ENCODE measurements around the gene CLCN4. TPM values are rescaled to one million over a fixed set of nuclear protein-coding genes. Genes with fewer than 3 reads are reported as not detected.

The CLCN4 gene
- total RNA-seq, 1 donor from 2014 or later = 1.2 TPM

DNA sequence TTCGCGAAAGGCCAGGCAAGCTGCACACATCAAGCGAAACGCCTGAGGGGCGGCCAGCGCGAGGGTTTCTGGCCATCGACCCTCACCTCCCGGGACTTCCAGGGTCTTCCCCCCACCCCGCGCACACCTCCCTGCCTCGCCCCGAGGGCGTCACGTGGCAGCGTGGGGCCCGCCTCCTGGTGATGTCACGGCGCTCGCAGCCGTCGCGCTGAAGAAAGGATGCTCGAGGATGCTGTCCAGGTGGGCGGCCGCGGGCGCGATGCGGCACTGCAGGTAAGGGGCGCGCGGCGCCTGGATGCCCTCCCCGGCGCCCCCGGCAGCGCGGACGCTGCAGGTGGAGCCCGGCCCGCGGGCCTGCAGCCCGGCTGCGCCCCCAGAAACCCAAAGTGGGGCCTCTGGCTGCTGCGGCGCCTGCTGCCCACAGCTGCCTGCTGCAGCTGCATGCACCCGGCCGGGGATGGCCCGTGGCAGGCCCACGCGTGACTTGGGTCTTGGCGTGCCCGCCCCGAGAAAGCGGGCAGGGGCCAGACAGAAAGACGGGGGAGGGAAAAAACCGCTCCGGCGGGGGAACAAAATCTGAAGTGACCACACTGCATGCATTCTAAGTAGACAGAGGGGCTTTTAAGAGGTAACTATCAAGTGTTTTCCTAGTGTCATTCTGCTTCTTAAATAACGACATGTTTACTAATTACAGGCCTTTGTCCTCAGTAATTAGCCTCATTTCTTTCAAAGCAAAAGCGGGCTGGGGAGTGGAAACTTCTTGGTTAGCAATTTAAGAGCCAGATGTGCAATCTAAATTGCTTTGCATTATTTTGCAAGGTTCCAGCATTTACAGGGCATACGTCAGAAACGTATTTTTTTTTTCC lies 1.7 kb downstream of the CLCN4 start:
- Histone ChIP-seq H3K4me3 (peak overlapping the region; percentile 21 to 28), H3K27ac (no peak overlapping the region), H3K4me1 (no peaks in the 10 kb centered on the region), H3K36me3 (no peaks in the 10 kb centered on the region), H3K27me3 (no peaks in the 10 kb centered on the region), H3K9me3 (no peaks in the 10 kb centered on the region)
- DNase-seq (ENCODE audit: extremely low spot score in 2 of 2) = no peak
- TF ChIP-seq POLR2AphosphoS5 (IDR thresholded peaks at IDR 0.05; ENCODE audit: insufficient read depth in 1 of 2, low read depth in 1 of 2) (no peak), POLR2A (IDR thresholded peaks at IDR 0.05) (no peak)
- TF ChIP-seq, protein P1, sequence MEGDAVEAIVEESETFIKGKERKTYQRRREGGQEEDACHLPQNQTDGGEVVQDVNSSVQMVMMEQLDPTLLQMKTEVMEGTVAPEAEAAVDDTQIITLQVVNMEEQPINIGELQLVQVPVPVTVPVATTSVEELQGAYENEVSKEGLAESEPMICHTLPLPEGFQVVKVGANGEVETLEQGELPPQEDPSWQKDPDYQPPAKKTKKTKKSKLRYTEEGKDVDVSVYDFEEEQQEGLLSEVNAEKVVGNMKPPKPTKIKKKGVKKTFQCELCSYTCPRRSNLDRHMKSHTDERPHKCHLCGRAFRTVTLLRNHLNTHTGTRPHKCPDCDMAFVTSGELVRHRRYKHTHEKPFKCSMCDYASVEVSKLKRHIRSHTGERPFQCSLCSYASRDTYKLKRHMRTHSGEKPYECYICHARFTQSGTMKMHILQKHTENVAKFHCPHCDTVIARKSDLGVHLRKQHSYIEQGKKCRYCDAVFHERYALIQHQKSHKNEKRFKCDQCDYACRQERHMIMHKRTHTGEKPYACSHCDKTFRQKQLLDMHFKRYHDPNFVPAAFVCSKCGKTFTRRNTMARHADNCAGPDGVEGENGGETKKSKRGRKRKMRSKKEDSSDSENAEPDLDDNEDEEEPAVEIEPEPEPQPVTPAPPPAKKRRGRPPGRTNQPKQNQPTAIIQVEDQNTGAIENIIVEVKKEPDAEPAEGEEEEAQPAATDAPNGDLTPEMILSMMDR (IDR thresholded peaks at IDR 0.05) = no peak
- intact Hi-C loops (cut with DNase I) = no loop called here

DNA sequence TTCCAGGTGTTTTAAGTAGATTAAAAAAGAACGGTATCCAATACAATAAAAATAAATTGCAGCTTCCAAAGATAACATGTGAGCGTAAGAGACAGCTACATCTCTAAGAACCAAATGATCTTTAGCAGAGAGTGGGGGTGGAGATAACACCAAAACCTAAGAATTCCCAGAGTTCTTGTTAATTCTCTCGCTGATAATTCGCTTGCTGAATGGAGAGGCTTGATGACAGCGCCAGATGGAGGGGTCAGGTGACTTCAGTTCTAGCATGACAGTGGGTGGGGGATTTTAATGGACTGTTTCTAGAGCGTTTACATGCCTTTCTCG lies 2.3 kb downstream of the CLCN4 start:
- TF ChIP-seq, protein P1 (IDR thresholded peaks at IDR 0.05) = no peak
- TF ChIP-seq POLR2AphosphoS5 (IDR thresholded peaks at IDR 0.05; ENCODE audit: insufficient read depth in 1 of 2, low read depth in 1 of 2) = no peak
- TF ChIP-seq POLR2A (IDR thresholded peaks at IDR 0.05) = no peak
- Histone ChIP-seq H3K27me3 (no peaks in the 10 kb centered on the region), H3K9me3 (no peaks in the 10 kb centered on the region), H3K4me3 (no peak overlapping the region), H3K4me1 (no peaks in the 10 kb centered on the region), H3K27ac (no peak overlapping the region), H3K36me3 (no peaks in the 10 kb centered on the region)
- intact Hi-C loops (cut with DNase I) = no loop called here
- DNase-seq (ENCODE audit: extremely low spot score in 2 of 2) = no peak

DNA sequence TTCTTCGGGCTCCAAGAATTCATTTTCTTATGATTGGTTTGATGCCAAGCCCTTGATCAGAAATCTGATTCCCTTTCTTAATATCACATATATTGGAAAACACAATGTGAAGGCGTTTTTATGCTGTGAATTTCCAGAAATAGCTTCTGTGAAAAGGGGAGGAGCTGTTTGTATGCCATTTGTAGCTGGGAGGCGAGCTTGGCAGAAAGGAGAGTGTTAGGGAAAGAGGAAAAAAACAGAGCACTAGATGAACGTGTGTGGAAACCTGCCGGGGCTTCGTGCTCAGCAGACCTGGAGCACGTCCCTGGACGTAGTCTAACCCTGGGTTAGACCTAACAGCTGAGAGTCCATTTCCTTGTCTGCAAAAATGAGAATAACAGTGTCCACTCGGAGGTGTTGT lies 3.4 kb downstream of the CLCN4 start:
- no peaks in the 10 kb centered on the region for H3K9me3 ChIP-seq
- no peaks in the 10 kb centered on the region for H3K36me3 ChIP-seq
- H3K27me3 ChIP-seq = no peaks in the 10 kb centered on the region
- H3K4me3 ChIP-seq = no peak overlapping the region
- no peak for DNase-seq (ENCODE audit: extremely low spot score in 2 of 2)
- TF ChIP-seq POLR2A (IDR thresholded peaks at IDR 0.05) = no peak
- no peak for TF ChIP-seq POLR2AphosphoS5 (IDR thresholded peaks at IDR 0.05; ENCODE audit: insufficient read depth in 1 of 2, low read depth in 1 of 2)
- TF ChIP-seq, protein P1 (IDR thresholded peaks at IDR 0.05) = no peak
- H3K4me1 ChIP-seq = no peaks in the 10 kb centered on the region
- intact Hi-C loops (cut with DNase I) = no loop called here
- no peak overlapping the region for H3K27ac ChIP-seq

DNA sequence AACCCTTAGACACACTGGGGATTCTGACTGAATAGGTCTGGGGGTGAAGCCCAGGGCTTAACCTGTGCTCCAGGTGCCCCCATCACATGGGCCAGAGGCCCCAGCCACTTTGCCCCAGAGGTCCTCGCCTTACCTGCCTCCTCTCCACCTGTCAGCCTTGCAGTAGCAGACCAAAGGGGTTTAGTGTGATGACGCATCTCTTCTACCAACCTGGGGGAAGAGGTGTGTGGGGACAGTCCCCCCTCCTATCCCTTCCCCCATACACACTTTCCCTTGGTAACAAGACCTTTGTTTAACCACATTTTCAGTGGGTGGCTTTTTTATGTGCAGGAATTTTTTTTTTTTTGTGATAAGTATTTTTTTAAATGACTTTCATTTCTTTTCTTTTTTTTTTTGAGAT lies 6.3 kb downstream of the CLCN4 start:
- Histone ChIP-seq H3K36me3 (no peaks in the 10 kb centered on the region), H3K9me3 (no peaks in the 10 kb centered on the region), H3K27me3 (no peaks in the 10 kb centered on the region), H3K27ac (no peak overlapping the region), H3K4me1 (no peaks in the 10 kb centered on the region), H3K4me3 (no peak overlapping the region)
- TF ChIP-seq POLR2A (IDR thresholded peaks at IDR 0.05) (no peak), POLR2AphosphoS5 (IDR thresholded peaks at IDR 0.05; ENCODE audit: insufficient read depth in 1 of 2, low read depth in 1 of 2) (no peak)
- TF ChIP-seq, protein P1 (IDR thresholded peaks at IDR 0.05) = no peak
- no peak for DNase-seq (ENCODE audit: extremely low spot score in 2 of 2)
- intact Hi-C loops (cut with DNase I) = no loop called here

DNA sequence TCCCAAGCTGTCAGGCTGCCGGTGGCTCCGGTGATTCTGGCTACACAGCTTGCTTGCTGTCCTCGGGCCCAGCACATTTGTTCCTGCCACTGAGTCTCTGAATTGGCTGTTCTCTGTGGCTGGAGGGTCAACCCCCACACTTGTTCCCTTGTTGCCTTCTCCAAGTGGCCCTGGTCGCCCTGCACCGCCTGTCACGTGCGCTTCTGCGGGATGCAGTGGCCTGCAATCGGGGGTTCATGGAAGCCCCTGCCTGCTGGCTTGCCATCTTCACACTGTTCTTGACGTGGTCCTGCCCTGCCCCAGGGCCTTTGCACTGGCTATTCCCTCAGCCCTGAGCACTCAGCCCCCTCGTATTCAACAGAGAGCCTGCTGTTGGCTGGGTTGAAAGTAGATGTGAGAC lies 8.1 kb downstream of the CLCN4 start:
- H3K9me3 ChIP-seq = no peaks in the 10 kb centered on the region
- no peak for DNase-seq (ENCODE audit: extremely low spot score in 2 of 2)
- H3K4me3 ChIP-seq = no peak overlapping the region
- H3K36me3 ChIP-seq = no peaks in the 10 kb centered on the region
- TF ChIP-seq POLR2AphosphoS5 (IDR thresholded peaks at IDR 0.05; ENCODE audit: insufficient read depth in 1 of 2, low read depth in 1 of 2) (no peak), POLR2A (IDR thresholded peaks at IDR 0.05) (no peak)
- TF ChIP-seq, protein P1 (IDR thresholded peaks at IDR 0.05) = no peak
- no peak overlapping the region for H3K27ac ChIP-seq
- no peaks in the 10 kb centered on the region for H3K4me1 ChIP-seq
- intact Hi-C loops (cut with DNase I) = no loop called here
- H3K27me3 ChIP-seq = no peaks in the 10 kb centered on the region

All from vagina (tissue), 2 donors.